Loucy (cell line): Measurements from ENCODE around the gene CD160.

ENCODE experiments used
- H2AFZ ChIP-seq: fragments of 200-600 bp; sonication (generic); 2 replicates; pipeline ENCODE4 v1.6.0; 2016; ENCODE audit warnings: antibody characterized with exemption, mild to moderate bottlenecking, low read length, moderate library complexity
- H3F3A ChIP-seq: fragments of 200-600 bp; 2 replicates; pipeline ENCODE4 v1.6.0; 2016; ENCODE audit warnings: antibody characterized with exemption, low read depth, mild to moderate bottlenecking
- H3K27me3 ChIP-seq: fragments of 200-600 bp; sonication (generic); 2 replicates; pipeline ENCODE4 v1.6.1; 2014; ENCODE audit warnings: low read length, mild to moderate bottlenecking; ENCODE audit not compliant: insufficient read depth, poor library complexity, severe bottlenecking
- H3K36me3 ChIP-seq: fragments of 200-600 bp; sonication (generic); 2 replicates; pipeline ENCODE4 v1.6.1; 2016; ENCODE audit warnings: low read length; ENCODE audit not compliant: insufficient read depth
- H3K4me1 ChIP-seq: fragments of 200-600 bp; sonication (generic); 2 replicates; pipeline ENCODE4 v1.5.1; 2014; ENCODE audit warnings: low read length, mild to moderate bottlenecking; ENCODE audit not compliant: insufficient read depth, poor library complexity, severe bottlenecking
- H3K4me2 ChIP-seq: fragments of 200-600 bp; sonication (generic); 2 replicates; pipeline ENCODE4 v1.6.0; 2014; ENCODE audit warnings: antibody characterized with exemption, low read length, low read depth, mild to moderate bottlenecking; ENCODE audit not compliant: poor library complexity, severe bottlenecking
- H3K4me3 ChIP-seq: fragments of 200-600 bp; sonication (generic); 2 replicates; pipeline ENCODE4 v1.5.1; 2014; ENCODE audit warnings: low read length, mild to moderate bottlenecking, mixed read lengths; ENCODE audit not compliant: poor library complexity, severe bottlenecking
- H3K79me2 ChIP-seq: fragments of 200-600 bp; sonication (generic); 2 replicates; pipeline ENCODE4 v1.6.1; 2014; ENCODE audit warnings: low read length; ENCODE audit not compliant: insufficient read depth
- H3K9ac ChIP-seq: fragments of 200-600 bp; sonication (generic); 2 replicates; pipeline ENCODE4 v1.6.0; 2014; ENCODE audit warnings: mild to moderate bottlenecking, low read depth, low read length, moderate library complexity; ENCODE audit not compliant: poor library complexity, severe bottlenecking
- H3K9me2 ChIP-seq: fragments of 200-600 bp; sonication (generic); replicated peaks from 2 replicates; pipeline ENCODE4 v1.6.1; 2016; ENCODE audit warnings: low read depth, low read length, mixed read lengths
- H3K9me3 ChIP-seq: fragments of 200-600 bp; sonication (generic); 2 replicates; pipeline ENCODE4 v1.6.1; 2014; ENCODE audit warnings: mild to moderate bottlenecking, antibody characterized with exemption, low read length, low read depth; ENCODE audit not compliant: insufficient read depth
- H4K20me1 ChIP-seq: fragments of 200-600 bp; sonication (generic); 2 replicates; pipeline ENCODE4 v1.6.0; 2014; ENCODE audit warnings: antibody characterized with exemption, low read length, mild to moderate bottlenecking; ENCODE audit not compliant: insufficient read depth, poor library complexity, severe bottlenecking
- EZH2phosphoT487 ChIP-seq: fragments of 200-600 bp; IDR thresholded peaks from 2 replicates; pipeline ENCODE4 v1.6.1; 2018; ENCODE audit warnings: antibody characterized with exemption, mild to moderate bottlenecking, moderate library complexity, borderline replicate concordance
- TF ChIP-seq, protein P1 (sequence below): fragments of 200-600 bp; sonication (generic); conservative IDR thresholded peaks from 2 replicates; pipeline ENCODE4 v1.5.1; 2014; ENCODE audit warnings: mild to moderate bottlenecking, antibody characterized with exemption, low read length

The CD160 gene

DNA sequence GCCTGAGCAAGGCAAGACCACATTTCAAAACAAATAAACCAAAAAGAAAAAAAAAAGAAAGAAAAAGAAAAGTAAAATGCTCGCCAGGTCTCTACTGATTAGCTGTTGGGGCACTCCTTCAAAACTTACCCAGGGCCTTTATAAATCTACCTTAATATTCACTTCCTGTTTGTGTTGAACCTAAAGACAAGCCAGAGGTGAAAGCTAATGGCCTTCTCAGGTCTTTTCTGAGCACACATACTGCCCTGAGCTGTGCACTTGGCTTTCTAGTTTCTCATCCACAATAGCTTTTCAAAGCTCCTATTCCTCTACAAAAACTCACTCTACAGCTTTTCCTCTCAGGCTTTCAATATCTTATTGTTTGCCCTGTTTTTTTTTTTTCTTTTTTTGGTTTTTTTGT, 54.1 kb downstream of the CD160 start:
- Histone ChIP-seq H3K9me3 (no peaks in the 10 kb centered on the region), H3K4me2 (no peak overlapping the region), H3K4me1 (peaks cover 4% of the 10 kb centered on the region), H3K27me3 (no peaks in the 10 kb centered on the region), H3F3A (no peaks in the 10 kb centered on the region), H3K9ac (no peak overlapping the region), H4K20me1 (peaks cover 4% of the 10 kb centered on the region), H3K9me2 (no peaks in the 10 kb centered on the region), H2AFZ (no peak overlapping the region), H3K79me2 (no peaks in the 10 kb centered on the region), H3K36me3 (peaks cover 31% of the 10 kb centered on the region; the same call in 1 of the 2 replicates), H3K4me3 (no peak overlapping the region)
- TF ChIP-seq, protein P1, sequence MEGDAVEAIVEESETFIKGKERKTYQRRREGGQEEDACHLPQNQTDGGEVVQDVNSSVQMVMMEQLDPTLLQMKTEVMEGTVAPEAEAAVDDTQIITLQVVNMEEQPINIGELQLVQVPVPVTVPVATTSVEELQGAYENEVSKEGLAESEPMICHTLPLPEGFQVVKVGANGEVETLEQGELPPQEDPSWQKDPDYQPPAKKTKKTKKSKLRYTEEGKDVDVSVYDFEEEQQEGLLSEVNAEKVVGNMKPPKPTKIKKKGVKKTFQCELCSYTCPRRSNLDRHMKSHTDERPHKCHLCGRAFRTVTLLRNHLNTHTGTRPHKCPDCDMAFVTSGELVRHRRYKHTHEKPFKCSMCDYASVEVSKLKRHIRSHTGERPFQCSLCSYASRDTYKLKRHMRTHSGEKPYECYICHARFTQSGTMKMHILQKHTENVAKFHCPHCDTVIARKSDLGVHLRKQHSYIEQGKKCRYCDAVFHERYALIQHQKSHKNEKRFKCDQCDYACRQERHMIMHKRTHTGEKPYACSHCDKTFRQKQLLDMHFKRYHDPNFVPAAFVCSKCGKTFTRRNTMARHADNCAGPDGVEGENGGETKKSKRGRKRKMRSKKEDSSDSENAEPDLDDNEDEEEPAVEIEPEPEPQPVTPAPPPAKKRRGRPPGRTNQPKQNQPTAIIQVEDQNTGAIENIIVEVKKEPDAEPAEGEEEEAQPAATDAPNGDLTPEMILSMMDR: no peak
- TF ChIP-seq EZH2phosphoT487: no peak

DNA sequence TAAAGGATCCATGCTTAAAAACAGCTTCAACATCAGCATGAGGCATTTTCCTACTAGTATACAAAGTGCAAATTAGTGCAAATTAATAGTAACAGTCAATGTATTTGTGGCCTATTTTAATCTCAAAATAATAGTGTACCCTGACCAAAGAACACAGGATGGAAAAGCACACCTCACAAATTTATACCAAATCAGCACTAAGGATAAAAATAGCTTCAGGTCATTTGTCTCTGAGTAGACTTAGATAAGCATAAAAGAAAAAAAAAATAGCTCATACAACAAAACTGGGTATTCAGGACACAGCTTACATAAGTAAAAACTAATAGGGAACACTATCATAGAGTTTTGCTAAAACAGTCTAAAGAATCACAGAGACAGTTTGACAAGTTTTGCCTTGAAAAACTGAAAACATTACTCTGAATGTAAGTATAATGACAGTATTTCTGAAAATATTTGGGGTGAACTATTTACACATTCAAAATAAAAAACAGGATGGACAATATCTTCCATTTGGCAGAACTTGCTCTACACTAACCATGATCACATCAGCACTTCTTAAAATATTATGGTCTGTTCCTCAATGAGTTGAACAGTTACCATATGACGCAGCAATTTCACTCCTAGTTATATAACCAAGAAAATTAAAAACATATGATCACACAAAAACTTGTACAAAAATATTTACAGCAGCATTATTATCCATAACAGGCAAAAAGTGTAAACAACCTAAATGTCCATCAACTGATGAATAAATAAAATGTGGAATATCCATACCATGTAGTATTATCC, 58.3 kb downstream of the CD160 start:
- Histone ChIP-seq H3K36me3 (peaks cover 23% of the 10 kb centered on the region; the same call in 1 of the 2 replicates), H3K4me1 (peaks cover 4% of the 10 kb centered on the region), H3K79me2 (no peaks in the 10 kb centered on the region), H4K20me1 (peaks cover 4% of the 10 kb centered on the region), H3K27me3 (no peaks in the 10 kb centered on the region), H3K4me3 (no peak overlapping the region), H3K4me2 (no peak overlapping the region), H2AFZ (no peak overlapping the region), H3K9ac (no peak overlapping the region), H3K9me3 (no peaks in the 10 kb centered on the region), H3F3A (no peaks in the 10 kb centered on the region), H3K9me2 (no peaks in the 10 kb centered on the region)
- TF ChIP-seq, protein P1: no peak
- no peak for TF ChIP-seq EZH2phosphoT487

DNA sequence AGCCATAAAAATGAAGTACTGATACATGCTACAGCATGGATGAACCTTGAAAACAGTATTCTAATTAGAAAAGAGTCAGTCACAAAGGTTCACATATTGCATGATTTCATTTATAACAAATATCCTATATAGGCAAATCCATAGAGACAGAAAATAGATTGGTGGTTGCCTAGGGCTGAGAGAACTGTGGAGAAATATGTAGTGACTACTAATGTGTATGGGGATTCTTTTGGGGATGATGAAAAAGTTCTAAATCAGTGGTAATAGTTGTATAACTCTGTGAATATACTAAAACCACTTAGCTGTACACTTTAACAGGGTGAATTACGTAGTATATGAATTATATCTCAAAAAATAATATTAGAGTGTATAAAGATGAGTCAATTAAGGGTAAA, 58.8 kb downstream of the CD160 start:
- H3K36me3 ChIP-seq: peaks cover 25% of the 10 kb centered on the region; the same call in 1 of the 2 replicates
- H2AFZ ChIP-seq: no peak overlapping the region
- no peak for TF ChIP-seq EZH2phosphoT487
- TF ChIP-seq, protein P1: no peak
- no peaks in the 10 kb centered on the region for H3K27me3 ChIP-seq
- H3K9ac ChIP-seq: no peak overlapping the region
- no peaks in the 10 kb centered on the region for H3K9me2 ChIP-seq
- H3K4me1 ChIP-seq: peaks cover 4% of the 10 kb centered on the region
- H3K79me2 ChIP-seq: no peaks in the 10 kb centered on the region
- no peak overlapping the region for H3K4me2 ChIP-seq
- H3K9me3 ChIP-seq: no peaks in the 10 kb centered on the region
- H3F3A ChIP-seq: no peaks in the 10 kb centered on the region
- H3K4me3 ChIP-seq: no peak overlapping the region
- H4K20me1 ChIP-seq: peaks cover 4% of the 10 kb centered on the region
